EH (cell line): ENCODE results near the gene HPCAL1.
A peak's percentile ranks its signal among the peaks of the same experiment; 100 is the strongest.
"Not testable (repeated sequence)": the region's sequence is repeated elsewhere in the genome, so short reads cannot be mapped to it uniquely, and the experiment has no call there.

ENCODE experiments used
- DNase-seq: peaks from one replicate; pipeline ENCODE4 v3.0.0-alpha.2; 2015; ENCODE audit warnings: low read depth

The HPCAL1 gene

DNA sequence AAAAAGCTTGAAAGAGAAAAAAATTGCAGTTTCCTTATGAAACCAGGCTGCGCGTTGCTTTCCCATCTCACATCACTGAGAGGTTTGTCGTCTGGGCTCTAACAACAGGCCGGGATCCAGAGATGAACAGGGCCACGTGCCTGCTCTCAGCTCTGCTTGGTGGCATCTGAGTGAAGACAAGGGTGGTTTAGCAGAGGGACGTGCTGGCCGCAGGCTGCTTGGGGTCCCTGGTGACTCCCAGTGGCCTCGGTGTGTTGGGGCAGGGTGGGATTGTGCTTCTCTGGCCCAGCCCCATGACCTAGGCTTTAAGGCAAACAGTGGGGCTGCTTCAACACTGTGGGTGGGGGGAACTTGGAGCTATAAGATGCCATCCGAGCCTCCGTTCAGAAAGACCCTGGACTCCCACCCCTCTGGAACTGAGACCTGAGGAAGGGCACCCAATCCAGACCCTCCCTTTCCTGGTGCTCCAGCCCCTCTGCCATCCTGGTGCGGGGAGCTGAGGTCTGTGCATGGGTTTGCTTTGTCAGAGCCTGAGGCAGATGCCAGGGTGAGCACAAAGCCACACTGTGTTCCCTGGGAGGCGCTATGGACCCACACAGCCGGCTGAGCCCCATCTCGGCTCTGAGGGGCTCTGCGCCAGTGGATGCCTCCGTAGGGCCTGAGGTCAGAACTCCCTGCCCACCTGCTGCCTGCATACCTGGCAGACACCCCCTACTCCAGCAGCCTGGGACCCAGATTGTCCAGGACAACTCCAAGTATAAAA, 18.4 kb upstream of the HPCAL1 start:
- DNase-seq = no peak

DNA sequence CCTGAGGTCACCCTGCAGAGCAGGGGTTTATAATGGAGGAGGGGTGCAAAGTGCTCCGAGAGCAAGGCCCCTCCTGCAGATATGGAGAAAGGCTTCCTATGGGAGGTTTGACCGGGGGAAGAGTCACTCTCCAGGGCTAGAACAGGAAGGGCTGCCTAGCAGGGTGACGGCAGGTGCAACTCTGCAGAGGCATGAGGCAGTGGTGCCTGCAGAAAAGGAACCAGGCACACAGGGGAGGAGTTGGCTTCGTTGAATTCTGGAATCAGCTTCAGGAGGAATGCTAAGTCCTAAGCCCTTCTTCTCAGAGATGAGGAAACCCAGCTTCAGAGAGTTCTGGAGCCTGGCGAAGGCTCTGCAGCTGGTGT, 17.5 kb upstream of the HPCAL1 start:
- no peak for DNase-seq

GRCh38 chr2:10285556-10286198, 17.0 kb upstream of the HPCAL1 start:
- DNase-seq = peak; percentile 79

- no peak for DNase-seq
Measured at GRCh38 chr2:10286216-10287037, 16.3 kb upstream of the HPCAL1 start.

DNA sequence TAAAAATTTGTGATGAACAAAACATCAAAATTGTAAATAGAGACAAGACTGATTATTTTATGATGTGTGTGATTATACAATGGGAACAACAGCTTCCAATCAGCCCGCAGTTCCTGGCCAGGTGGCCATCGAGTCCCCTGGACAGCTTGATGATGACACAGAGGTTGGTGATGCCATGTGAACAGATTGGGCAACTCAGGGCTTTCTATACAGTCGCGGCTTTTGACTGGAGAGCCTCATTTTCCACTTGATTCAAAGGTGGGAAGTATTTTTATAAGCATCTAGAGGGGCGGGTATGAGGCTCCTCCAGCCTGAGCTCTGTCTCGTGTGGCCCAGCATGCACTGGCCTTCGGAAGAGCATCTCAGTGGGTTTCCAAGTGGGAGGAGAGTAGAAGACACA, 14.9 kb upstream of the HPCAL1 start:
- DNase-seq = no peak

GRCh38 chr2:10288606-10289005, 14.1 kb upstream of the HPCAL1 start:
- DNase-seq = no peak

DNA sequence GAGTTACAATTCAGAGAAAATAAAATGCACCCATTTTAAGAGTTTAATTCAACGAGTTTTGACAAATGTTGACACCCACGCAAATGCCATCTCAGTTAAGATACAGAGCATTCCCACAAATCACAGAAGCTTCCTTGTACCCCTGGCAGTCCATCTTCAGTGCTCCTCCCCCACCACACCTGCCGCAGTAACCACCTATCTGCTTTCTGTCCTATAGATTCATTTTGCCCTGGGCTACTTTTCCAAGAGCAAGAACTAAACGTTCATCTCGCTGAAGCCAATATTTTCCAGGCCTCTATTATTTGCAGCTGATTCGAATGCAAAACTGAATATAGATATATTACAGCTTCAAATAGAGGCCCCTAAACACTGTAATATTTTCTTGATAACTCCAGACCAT, 13.4 kb upstream of the HPCAL1 start:
- no peak for DNase-seq

GRCh38 chr2:10289891-10290290, 12.8 kb upstream of the HPCAL1 start:
- peak; percentile 84 for DNase-seq

- not testable (repeated sequence) for DNase-seq
Measured at GRCh38 chr2:10291376-10291775, 11.3 kb upstream of the HPCAL1 start.

DNA sequence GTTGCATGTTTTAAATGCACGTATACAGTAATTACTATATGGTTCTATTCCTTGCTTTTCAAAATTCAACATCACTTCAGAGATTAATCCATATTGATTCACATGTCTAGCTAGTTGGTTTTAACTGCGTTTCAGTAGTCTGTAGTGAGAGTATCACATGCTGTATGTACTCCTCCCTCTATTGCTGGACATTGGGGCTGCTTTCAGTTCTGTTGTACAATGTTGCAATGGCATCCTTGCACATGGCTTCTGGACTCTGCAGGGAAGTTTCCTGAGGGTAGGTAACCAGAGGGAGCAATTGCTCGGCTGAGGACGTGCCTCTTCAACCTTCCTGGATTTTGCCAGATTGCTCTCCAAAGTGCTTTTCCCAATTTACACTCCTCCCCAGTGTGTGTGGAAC, 10.7 kb upstream of the HPCAL1 start:
- no peak for DNase-seq

DNA sequence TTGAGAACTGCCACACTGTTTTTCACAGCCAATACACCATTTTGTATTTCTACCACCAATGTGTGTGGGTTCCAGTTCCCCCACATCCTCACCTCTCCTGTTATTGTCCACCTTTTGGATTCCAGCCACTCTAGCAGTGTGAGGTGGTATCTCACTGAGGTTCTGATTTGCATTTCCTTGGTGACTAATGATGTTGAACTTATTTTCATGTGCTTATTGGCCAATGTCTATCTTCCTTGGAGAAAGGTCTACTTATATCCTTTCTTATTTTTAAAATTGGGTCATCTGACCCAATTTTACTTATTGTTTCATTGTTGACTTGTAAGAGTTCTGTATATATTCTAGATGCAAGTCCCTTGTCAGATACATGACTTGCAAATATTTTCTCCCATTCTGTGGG, 9.1 kb upstream of the HPCAL1 start:
- no peak for DNase-seq

DNA sequence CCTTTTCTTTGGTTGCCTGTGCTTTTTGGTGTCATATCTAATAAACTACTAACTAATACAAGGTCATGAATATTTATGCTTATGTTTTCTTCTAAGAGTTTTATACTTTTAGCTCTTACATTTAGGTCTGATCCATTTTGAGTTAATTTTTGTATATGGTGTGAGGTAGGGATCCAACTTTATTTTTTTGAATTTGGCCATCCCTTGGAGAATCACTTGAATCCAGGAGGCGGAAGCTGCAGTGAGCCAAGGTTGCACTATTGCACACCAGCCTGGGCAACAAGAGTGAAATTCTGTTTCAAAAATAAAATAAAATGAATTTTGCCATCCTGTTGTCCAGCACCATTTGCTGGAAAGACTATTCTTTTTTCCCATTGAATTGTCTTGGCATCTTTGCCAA, 8.6 kb upstream of the HPCAL1 start:
- no peak for DNase-seq

DNA sequence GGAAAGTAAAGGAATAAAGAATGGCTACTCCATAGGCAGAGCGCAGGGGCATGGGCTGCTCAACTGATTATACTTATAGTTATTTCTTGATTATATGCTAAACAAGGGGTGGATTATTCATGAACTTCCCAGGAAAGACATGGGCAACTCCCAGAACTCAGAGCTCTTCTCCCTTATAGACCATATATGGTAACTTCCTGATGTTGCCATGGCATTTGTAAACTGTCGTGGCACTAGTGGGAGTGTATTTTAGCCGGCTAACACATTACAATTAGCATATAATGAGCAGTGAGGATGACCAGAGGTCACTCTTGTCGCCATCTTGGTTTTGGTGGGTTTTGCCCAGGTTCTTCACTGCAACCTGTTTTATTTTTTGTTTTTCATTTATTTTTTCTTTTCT, 7.1 kb upstream of the HPCAL1 start:
- not testable (repeated sequence) for DNase-seq

GRCh38 chr2:10296142-10296541, 6.6 kb upstream of the HPCAL1 start:
- DNase-seq = no peak

DNA sequence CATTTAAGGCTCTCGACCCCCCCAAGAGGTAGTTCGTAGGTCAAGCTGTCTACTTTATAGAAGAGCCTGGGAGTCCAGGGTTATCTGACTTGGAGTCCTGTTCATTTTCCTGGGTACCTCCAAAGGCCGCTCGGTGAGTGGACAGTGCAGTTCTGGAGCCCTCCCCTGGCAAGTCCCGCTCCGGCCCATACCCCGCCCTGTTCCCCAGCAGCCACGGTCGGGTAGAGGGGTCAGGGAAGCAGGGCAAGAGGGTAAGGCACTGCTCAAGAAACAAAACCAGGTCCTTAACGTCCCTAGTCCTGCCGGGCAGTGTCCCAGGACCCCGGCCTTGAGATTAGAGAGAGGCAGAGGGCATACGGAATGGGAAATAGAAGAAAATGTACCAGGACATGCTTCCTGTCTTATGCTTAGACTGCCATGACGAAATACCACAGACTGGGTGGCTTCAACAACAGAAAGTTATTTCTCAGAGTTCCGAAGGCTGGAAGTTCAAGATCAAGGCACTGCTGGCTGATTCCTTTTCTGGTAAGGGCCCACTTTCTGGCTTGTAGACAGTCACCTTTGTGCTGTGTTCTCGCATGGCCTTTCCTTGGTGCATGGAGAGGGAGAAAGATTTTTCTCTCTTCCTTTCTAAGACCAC, 5.4 kb upstream of the HPCAL1 start:
- DNase-seq = no peak

GRCh38 chr2:10297959-10298531, 4.7 kb upstream of the HPCAL1 start:
- peak; percentile 95 for DNase-seq

GRCh38 chr2:10298777-10299176, 3.9 kb upstream of the HPCAL1 start:
- DNase-seq = not testable (repeated sequence)

GRCh38 chr2:10300328-10300920, 2.3 kb upstream of the HPCAL1 start:
- no peak for DNase-seq

DNA sequence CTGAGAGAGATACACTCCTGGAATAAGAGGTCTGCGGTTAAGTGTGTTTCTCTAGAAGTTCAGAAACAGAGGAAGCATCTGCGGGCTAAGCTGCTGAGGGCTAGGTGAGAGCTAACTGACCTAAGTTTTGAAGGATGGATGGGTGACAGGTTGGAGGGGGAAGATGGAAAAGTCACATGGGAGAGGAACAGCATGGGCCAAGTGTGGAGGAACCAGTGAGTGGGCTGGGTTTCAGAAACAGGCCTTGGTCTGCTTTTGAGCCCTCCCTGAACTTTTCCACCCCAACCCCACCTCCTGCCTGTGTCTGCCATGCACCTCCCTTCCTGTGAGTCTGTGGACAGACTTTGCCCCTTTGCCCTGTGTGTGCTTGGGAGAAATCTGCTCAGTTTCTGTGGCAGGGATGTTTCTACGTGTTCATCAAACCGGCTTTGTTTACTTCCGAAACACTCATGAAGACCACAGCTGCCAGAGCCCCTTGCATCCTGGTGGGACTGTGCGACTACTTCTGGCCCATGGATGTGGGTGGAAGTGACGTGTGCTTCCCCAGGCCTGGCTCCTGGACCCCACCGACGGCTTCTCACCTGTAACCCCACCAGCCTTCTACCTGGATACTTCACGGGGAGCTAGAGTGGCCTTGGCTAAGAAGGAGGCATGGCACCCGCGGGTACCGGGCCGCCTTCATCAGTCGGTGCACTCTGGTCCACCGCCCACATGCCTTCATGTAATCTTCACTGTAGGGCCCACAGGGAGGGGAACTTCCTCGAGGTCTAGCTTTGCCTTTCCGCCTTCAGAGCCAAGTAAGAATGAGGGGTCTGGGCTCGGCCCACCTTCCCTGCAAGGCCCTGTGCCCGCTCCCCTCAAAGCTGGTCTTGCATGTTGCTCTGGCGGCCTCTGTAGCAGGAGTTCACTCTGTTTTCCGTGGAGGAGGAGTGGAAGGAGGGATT, 1.4 kb upstream of the HPCAL1 start:
- no peak for DNase-seq

DNA sequence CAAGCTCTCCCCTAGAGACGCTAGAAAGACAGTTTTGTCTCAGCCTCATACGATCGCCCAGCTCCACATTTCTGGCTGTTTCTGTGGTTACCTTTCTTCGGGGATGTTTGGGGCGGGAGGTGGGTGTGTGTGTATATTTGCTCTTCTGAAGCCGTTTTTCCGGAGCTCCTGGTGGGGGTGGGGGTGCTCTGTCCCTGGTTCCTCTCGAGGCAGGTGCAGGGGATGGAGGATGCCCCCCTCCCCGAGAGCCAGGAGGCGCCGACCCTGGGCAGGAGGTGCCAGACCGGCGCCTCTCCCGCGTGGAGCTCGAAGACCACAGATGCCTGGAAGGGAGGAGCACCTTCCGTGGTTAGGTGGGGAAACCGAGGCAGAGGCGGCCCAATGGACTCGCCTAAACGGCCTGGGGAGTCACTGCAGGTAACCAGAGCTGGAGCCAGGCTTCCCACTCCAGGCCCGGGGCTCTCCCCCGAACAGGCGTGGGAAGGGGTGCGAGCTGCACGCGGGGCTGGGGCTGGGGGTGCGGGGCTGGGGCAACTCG, 694 bp upstream of the HPCAL1 start:
- no peak for DNase-seq
